HG02642 (cell line): ENCODE measurements around the gene C4orf50.

Source experiments
- ATAC-seq: cut with Tn5 transposase; IDR thresholded peaks from one replicate; pipeline ENCODE4 v1.9.1; 2021; ENCODE audit warnings: mild to moderate bottlenecking; ENCODE audit not compliant: unreplicated experiment, poor library complexity

The C4orf50 gene

DNA sequence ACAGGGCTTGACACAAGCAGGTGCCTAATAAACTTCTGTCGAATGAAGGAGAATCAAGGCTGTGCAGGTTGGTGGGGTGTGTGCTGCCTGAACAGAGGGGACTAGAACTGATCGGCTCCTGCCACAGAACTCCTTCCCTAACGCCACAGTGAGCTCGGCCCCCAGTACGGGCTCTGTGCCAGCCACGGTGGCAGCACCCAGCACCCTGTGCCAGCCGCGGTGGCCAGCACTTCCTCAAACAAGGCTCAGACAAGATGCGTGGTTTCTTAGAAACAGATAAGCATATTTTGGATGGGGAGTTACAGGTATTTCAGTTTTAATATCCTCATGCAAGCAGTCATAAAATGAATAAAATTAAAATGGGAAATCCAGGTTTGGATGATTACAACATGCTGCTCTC, 26.0 kb upstream of the C4orf50 start:
- ATAC-seq: no peak

DNA sequence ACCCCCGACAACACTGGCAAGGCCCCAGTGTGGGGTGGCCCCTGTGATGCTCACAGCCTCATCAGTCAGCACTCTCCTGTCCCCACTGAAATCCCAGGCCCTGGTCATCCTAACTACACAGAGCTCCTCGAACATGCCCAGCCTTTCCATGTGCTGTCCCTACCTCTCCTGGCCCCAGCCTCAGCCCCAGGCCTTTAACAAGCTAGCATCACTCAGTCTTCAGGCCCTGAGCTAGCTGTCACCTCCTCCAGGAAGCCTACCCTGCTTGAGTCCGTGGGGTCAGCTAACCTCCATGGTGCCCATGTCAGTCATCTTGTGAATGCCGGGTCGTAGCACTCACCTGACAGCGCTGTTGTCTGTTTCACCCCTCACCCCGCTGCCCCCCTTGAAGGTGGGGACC, 25.6 kb upstream of the C4orf50 start:
- no peak for ATAC-seq

DNA sequence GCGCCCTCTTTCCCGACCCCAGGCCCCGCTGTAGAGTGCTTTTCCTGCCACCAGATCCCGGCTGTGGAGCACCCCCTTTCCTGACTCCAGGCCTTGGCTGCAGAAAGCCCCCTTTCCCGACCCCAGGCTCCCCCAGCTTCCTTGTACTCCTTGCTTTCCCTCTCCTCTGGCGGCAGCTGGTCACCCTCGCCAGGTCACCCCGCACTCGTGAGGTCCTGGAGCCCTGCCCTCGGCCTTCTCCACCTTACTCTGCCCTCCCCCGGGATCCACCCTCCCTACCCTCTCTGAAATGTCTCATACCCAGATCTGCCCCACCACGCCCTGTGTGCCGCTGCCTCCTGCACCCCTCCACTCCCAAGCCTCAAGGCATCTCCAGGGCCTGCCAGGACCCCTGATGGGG, 25.0 kb upstream of the C4orf50 start:
- no peak for ATAC-seq

DNA sequence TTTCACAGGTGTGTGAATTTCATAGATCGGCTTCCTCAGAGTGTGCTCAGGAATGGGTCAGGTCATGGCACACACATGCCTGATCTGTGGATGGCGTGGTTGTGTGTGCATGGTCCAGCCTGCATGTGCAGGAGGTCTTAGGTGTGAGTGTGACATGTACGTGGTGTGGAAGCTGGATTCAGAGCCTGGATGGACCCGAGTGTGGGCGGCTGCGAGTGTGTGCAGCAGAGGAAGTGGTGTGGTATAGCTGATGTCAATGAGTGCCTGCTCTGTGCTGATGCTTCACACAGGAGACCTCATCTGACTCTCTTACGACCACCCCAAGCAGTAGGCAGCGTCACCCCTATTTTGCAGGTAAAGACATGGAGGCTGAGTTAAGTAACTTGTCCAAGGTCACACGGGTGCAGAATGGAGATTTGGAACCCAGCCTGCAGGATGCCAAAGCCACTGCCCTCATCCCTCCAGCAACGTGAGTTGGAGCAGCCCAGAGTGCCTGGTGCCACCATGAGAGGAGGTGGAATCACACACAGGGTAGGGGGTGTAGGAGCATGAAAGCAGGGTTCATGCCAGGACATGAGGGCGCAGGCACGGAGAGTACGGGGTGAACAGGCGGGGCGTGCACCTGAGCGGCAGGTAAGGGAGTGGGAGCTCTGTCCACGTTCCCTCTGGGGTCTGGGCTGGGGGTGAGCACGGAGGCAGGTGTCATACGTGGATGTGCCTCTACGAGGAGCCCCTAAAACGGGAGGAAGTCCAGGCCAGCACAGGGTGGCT, 24.2 kb upstream of the C4orf50 start:
- no peak for ATAC-seq

DNA sequence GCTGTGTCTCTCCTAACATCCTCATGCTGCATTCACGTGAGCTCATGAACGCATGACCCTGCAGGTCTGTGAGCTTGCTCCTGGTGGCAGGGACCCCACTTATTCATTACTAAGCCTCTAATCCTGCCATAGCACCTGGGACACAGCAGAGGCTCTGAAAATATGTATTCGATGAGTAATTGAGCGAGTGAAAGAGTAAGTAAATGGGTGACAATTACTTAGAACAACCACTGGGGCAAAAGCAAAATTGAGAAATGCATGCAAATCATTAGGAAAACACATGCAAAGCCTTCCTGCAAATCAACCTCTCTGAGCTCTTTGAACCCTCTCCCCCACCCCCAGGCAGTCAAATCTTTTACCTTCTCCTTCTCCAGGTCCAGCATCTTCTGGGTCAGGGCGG, 23.6 kb upstream of the C4orf50 start:
- ATAC-seq: no peak

DNA sequence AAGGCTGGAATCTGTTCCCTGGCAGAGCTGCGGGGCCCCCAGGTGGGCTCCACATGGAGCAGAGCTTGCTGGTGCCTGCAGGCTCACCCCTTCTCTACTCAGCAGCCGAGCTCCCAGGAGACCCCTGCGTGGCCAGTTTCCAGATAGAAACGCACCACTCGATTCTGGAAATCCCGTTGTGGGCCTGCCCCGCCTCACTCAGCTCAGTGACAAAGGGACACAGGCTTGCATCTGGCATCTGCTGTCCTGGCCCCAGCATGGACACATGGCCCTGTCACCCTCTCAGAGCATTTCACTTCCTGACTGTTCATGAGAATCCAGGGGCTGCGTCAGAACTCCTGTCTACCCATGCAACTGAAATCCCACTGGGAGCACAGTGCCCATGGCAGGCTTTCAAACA, 20.5 kb upstream of the C4orf50 start:
- no peak for ATAC-seq

DNA sequence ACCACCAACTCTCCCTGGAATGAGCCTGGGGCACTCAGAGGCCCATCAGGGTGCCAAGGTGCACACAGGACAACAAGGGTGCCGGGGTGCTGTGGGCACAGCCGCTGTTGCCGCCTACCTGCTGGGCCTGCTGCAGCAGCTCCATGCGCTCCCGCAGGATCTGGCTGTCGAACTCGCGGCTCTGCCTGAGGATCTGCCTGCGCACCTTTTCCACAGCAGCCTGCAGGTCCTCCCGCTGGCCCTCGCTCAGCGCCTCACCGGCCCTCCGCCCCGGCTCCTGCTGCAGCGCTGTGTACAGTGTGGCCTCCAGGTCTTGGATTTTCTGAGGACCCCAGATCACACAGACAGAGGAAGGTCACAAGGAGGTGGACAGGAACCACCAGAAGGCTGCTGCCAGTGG, 17.6 kb upstream of the C4orf50 start:
- ATAC-seq: no peak

DNA sequence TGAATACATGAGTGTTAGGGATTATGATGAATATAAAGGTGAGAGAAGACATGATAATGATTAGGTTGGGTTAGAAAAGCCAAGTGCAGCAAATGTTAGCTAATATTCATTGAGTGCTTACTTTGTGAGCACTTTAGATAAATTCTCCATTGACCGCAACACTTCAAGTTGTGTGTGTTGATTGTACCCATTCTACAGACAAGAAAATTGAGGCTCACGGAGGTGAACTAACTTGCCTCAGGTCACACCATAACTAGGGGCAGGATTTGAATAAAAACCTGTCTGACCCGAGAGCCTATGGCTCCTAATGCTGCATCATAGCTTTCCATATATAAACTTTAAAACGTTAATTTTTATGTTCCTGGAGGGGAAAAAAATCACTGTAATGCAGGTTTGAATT, 15.2 kb upstream of the C4orf50 start:
- no peak for ATAC-seq

DNA sequence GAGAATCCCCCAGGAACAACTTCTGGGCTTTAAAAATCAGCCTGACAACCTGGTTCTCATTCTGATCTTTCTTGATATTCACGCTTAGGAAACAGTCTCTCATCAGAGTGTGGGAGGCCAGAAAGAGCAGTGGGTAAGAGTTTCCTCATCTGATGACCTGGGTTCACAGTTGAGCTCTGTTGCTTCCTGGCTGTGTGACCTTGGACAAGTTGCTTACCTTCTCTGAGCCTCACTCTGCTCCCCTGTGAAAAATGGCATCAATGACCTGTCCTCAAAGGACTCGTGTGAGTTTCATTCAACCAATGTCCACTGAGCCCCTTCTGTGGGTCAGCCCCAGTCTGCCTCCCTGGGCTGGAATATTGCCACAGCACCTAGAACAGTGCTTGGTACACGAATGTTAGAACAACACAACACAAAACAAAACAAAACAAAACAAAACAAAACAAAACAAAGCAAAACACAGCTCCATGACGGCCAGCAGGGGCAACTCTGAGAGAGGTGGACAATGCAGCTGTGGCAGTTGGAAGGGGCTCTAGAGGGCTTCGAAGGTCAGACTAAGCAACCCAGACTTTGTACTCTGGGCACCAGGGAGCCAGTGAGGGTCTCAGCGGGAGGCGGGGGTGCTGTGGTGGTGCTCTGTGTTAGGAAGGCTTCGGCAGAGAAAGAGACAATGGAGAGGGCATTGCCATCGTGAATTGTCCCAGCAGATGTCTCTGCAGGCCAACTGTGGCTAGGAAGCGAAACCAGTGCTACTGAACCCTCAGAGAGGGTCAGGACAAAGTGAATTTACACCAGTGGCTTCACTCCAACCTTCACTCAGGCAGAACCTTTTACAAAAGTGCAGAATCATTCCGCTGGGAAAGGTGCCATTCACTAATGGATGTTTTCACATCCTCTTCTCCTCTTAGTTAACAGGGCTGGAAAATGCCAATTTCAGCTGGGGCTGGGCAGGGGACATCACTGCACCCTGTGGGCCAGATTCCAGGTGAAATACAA, 14.3 kb upstream of the C4orf50 start:
- ATAC-seq: no peak

DNA sequence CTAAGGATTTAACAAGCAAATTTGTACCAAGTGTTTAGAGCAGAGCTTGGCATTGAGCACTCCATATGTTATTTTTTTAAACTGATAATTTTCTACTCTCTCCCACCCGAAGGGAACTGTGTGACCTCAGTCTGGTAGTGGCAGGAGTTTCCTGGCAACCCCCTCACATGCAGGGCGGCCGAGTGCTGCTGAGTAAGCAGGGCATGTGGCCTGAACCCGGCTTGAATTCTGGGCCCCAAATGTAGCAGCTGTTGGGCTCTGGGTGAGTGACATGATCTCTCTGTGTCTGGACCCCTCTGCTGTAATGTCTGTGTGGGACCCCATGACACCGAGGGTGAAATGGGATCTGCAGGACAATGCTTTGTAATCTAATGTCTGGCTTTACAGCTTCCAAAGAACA, 13.6 kb upstream of the C4orf50 start:
- no peak for ATAC-seq

DNA sequence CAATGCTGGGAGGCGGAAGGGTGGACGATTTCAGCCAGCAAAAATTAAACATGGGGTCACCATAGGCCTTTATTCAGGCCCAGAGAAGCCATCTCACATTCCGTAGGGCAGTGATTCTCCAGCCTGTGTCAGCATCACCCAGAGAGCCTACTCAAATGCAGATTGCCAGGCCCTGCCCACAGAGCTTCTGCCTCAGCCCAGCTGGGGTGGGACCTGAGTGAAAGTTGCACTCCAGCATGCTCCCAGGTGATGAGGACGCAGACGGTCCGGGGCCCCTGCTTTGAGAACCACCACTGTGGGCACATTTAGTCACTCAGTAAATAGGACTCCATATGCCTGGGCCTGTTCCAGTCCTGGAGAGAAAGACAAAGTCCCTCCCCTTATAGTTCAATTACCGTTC, 12.4 kb upstream of the C4orf50 start:
- ATAC-seq: no peak

DNA sequence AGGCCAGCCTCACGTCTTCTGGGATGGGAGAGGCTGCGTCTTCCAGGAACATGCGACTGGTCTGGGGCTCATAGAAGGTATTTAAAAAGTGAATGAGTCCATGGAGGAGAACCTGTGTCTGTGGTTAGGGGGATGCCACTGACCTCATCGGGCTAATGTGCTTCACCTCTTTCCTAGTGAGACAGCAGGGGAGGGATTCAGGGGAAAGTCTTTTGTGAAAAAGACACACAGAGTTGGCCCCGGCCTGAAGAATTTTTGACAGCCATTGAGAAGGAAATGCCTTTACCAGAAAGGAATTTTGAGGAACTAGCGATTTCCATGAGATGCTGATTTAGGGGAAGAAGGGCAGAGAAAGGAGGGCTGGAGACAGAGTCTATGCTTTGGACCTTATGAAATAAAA, 11.0 kb upstream of the C4orf50 start:
- no peak for ATAC-seq

DNA sequence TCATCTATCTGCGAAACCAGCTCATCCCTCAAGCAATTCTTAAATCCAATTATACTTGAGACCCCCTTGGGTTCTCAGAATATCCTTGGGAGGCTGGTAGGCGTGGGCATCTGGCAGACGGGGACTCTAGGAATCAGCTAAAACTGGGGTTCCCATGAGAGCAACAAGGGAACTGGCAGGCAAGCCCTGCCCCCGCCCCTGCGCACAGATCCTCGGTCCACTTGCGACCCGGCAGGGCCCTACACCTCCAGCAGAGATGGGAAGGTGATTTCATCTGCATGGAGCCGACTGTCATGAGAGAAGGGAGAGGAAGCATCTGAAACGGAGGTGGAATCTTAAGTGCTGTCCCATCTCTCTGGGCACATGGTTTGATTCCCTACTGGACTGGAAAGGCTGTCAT, 9.9 kb upstream of the C4orf50 start:
- ATAC-seq: no peak

DNA sequence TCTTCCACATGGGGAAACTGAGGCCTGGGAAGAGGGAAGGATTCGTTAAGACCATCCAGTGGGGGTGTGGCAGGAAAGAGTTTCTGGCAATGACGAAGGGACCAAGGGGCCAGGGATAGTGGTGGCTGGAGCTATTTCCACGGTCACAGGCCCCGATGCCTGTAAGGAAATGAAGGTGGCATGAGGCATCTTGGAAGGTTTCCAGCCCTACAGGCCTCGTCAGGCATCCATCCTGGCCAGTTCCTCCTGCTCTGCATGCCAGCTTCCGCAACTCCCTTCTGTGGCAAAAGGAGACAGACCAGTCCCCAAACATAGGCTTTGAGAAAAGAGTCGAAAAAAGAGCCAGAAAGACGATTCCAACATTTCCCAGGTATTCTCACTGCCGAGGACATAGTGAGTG, 9.2 kb upstream of the C4orf50 start:
- no peak for ATAC-seq

DNA sequence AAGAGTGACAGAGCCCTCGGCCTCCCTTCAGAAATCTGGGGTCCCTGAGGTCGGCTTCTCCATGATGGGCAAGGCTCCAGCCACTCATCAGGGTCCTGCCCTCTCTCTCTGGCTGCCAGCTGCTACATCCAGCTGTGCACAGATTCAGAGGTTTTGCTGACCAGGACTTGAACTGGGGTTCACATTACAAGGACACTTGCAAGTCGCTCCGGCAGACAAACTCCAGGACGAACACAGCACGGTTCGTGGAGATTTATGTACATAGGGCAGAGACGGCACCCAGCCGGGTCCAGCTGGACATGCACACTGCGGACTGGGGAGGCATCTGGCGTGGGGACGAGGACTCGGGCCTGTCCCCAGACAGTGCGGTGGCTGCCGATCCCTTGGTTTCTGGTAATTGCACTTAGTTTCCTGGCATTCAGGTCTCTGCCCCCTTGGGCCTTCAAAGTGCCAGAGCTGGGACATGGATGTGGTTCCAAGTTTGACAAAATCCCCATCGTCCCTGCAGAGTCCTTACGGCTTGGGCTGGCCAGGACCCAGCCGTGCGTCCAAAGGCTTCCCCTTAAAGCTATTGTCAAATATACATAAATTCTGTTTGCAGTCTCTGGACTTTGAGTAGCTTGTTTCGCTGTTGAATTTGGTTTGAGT, 6.2 kb upstream of the C4orf50 start:
- ATAC-seq: no peak

DNA sequence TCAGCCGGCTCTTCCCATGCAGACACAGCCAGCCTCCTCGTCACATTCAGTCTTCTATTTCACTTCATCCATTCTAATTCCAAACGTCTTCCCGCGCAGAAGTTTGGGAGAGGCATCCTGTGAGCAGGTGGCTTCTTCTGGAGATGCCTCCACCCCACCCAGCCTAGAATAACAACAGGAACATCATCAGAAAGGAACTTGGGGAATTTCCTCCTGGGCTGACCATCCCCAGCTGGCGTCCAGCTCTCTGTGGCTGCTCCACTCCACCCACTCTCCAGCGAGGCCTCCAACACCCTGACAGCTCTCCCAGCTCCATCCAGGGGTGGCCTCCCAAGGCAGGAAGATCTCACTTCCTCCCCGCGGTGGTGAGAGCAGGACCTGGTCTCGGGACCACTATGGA, 5.5 kb upstream of the C4orf50 start:
- no peak for ATAC-seq

DNA sequence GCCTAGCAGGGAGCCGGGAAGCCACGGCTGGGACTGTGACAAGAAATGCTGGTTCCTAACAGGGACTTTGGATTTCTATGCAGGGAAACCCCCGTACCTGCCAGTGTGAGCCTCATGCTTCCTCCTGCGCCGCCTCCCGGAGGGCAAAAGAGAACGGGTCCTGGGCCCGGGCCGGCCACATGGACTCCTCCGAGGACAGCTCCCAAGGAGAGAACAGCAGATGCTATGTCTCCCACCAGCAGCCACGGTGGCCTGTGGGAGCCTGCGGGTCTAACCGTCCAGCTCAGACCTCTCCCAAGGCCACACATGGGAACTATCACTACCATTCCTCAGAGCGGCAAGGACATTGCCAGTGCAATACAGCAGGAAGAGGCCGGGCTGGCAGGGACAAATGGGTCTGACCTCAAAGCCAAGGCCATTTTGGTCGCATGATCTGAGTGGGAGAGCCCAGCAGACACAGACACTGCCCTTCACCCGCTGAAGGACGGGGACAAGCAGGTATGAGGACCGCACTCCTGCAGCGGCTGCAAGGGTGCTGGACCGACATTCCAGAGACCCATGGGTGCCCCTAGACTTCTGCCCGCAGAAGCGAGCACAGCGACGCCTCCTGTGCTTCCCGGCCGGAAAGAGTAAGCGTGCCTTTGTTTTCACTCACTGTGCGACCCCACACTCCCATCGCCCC, 4.5 kb upstream of the C4orf50 start:
- ATAC-seq: no peak

DNA sequence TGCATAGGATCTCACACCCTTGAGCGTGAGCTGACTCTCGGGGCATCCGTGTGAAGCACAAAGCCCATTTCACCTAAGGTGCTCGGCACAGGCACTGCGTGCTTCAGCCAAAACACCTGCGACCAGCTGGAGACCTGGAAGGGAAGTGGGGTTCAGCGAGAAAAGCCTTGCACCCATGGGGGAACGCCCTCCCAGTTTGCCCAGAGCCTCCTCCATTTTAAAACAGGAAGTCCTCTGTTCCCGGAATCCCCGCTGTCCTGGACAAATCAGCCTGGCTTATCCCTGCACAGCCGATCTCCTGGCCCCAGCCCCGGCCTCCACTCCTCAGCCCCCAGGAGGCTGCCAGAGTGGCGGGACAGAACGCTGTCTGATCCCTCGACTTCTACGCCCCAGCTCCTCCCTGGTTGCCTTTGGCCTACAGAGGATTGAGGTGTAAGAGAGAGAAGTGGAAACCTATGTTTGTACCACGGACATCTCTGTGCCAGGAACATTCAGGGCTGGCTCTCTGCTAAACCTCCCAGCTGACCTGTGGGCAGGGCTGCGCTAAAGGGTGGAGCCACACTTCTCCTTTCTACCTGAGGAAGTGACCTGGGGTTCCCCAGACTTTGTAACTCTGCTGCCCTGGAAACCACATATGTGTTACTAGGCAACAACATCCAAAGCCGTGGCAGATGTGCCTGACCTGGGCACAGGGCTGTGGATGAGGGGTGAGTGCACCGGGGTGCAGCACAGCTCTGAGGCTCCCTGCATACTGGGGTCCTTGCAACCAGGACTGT, 3.8 kb upstream of the C4orf50 start:
- no peak for ATAC-seq

DNA sequence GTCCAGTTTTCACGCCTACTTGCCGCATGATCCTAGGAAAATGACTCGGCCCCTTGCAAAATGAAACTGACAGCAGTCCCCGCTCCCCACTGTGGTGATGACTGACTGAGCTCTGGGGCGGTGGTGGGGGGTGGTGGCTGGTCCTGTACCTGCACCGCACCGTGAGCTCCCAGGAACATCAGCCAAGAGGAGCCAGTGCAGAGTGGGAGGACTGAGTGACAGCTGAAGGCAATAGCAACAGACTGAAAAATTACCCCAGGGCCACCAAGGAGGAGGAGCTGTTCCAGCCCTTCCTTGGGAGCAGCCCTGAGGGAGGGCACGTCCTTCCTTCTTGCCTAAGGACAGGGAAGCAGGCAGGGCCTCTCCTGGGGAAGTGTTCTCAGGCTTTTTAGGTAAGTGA, 2.4 kb upstream of the C4orf50 start:
- ATAC-seq: no peak
